GM23248 (cell line): ENCODE data around the gene GRPEL1. TPM values are rescaled to one million over a fixed set of nuclear protein-coding genes. Genes with fewer than 3 reads are reported as not detected.

Experiments used
- DNase-seq: peaks from one replicate; pipeline ENCODE4 v3.0.0-alpha.2; 2015
- H2AFZ ChIP-seq: fragments of 200-600 bp; sonication (generic); 2 replicates; pipeline ENCODE4 v1.6.1; 2016; ENCODE audit warnings: antibody characterized with exemption
- H3F3A ChIP-seq: fragments of 200-600 bp; sonication (generic); 2 replicates; pipeline ENCODE4 v1.6.1; 2016; ENCODE audit warnings: mild to moderate bottlenecking, antibody characterized with exemption, mixed run types; ENCODE audit not compliant: insufficient read depth
- H3K27ac ChIP-seq: fragments of 200-600 bp; sonication (generic); 2 replicates; pipeline ENCODE4 v1.5.1; 2016; ENCODE audit warnings: mild to moderate bottlenecking
- H3K27me3 ChIP-seq: fragments of 200-600 bp; sonication (generic); replicated peaks from 2 replicates; pipeline ENCODE4 v1.6.1; 2016; ENCODE audit warnings: mild to moderate bottlenecking; ENCODE audit not compliant: insufficient read depth
- H3K36me3 ChIP-seq: fragments of 200-600 bp; sonication (generic); 2 replicates; pipeline ENCODE4 v1.6.1; 2016; ENCODE audit warnings: low read depth, mild to moderate bottlenecking
- H3K4me1 ChIP-seq: fragments of 200-600 bp; sonication (generic); 2 replicates; pipeline ENCODE4 v1.6.1; 2016; ENCODE audit warnings: mild to moderate bottlenecking; ENCODE audit not compliant: insufficient read depth
- H3K4me2 ChIP-seq: fragments of 200-600 bp; sonication (generic); one replicate; pipeline ENCODE4 v1.6.1; 2016; ENCODE audit warnings: mild to moderate bottlenecking; ENCODE audit not compliant: unreplicated experiment
- H3K4me3 ChIP-seq: fragments of 200-600 bp; sonication (generic); 2 replicates; pipeline ENCODE4 v1.5.1; 2016; ENCODE audit warnings: mild to moderate bottlenecking
- H3K79me2 ChIP-seq: fragments of 200-600 bp; sonication (generic); 2 replicates; pipeline ENCODE4 v1.6.1; 2016; ENCODE audit warnings: mild to moderate bottlenecking; ENCODE audit not compliant: insufficient read depth
- H3K9ac ChIP-seq: fragments of 200-600 bp; sonication (generic); 2 replicates; pipeline ENCODE4 v1.6.1; 2016; ENCODE audit warnings: mild to moderate bottlenecking
- H3K9me2 ChIP-seq: fragments of 200-600 bp; sonication (generic); 2 replicates; pipeline ENCODE4 v1.6.1; 2016; ENCODE audit warnings: mixed run types, mild to moderate bottlenecking, moderate library complexity; ENCODE audit not compliant: insufficient read depth
- H3K9me3 ChIP-seq: fragments of 200-600 bp; sonication (generic); one replicate; pipeline ENCODE4 v1.6.1; 2017; ENCODE audit warnings: low read depth
- H4K20me1 ChIP-seq: fragments of 200-600 bp; sonication (generic); 2 replicates; pipeline ENCODE4 v1.6.0; 2016; ENCODE audit not compliant: insufficient read depth
- EZH2 ChIP-seq: fragments of 200-600 bp; sonication (generic); IDR thresholded peaks from 2 replicates; pipeline ENCODE4 v1.6.1; 2018; ENCODE audit warnings: antibody characterized with exemption, mild to moderate bottlenecking; ENCODE audit not compliant: insufficient read depth, poor library complexity, severe bottlenecking
- EZH2phosphoT487 ChIP-seq: fragments of 200-600 bp; sonication (generic); IDR thresholded peaks from 2 replicates; pipeline ENCODE4 v1.6.1; 2018; ENCODE audit warnings: antibody characterized with exemption, moderate library complexity, mild to moderate bottlenecking, low read depth; ENCODE audit not compliant: insufficient read depth
- WGBS, 2 experiments: methylation state at CpG; one replicate each; pipeline ENCODE4 v1.1.6; 2015 to 2017; ENCODE audit warnings: low lambda C conversion rate in 2 of 2, low coverage in 1 of 2; ENCODE audit errors: missing lambda C conversion rate in 2 of 2; 5-methylcytosine and 5-hydroxymethylcytosine counted together
- in situ Hi-C: fragments of 300-500 bp; cut with MboI; formaldehyde crosslinking; loops from 2 replicates; pipeline ENCODE4 v1.15.0; 2020
- polyA plus RNA-seq: library from polyadenylated mRNA; unstranded; fragments of >200 nt; fragmentation: Nextera tagmentation; extraction: Ambion mirVana; gene quantifications from 2 replicates; pipeline ENCODE4 v1.2.1, GENCODE V29; 2016
- total RNA-seq: library from RNA; depleted of rRNA; stranded (reverse); fragments of >200 nt; shearing (Covaris generic); gene quantifications from 2 replicates; pipeline ENCODE4 v1.2.3, GENCODE V29; 2014; rRNA removed

The GRPEL1 gene
- total and polyA plus RNA-seq, 2 experiments from 2014 or later = 41.8 to 85.5 TPM

DNA sequence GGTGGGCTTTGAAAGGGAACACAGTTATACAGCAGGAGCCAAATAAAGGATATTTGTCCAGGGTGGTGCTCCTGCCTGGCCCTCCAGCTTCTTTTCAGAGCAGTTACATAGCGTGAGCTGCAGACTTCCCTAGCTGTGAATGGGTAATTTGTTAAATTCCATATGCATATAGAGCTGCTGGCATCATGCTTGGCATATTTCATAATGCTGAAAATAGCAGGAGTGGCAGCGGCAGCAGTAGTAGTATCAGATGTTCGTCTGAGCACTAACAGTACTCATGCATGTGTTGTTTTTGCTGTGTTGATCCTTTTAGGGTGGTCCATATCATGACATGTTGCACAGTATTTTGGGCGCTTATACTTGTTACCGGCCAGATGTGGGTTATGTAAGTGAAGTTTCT lies 58.3 kb downstream of the GRPEL1 start:
- Histone ChIP-seq H3K9me3 (no peaks in the 10 kb centered on the region), H3K4me3 (no peak overlapping the region), H3K9ac (no peak overlapping the region), H3K27me3 (no peaks in the 10 kb centered on the region), H3K4me2 (no peak overlapping the region), H3K79me2 (no peaks in the 10 kb centered on the region), H4K20me1 (no peaks in the 10 kb centered on the region), H3K4me1 (no peaks in the 10 kb centered on the region), H3K36me3 (peaks cover 20% of the 10 kb centered on the region; the same call in 1 of the 2 replicates), H2AFZ (no peak overlapping the region), H3F3A (no peaks in the 10 kb centered on the region), H3K27ac (no peak overlapping the region), H3K9me2 (no peaks in the 10 kb centered on the region)
- in situ Hi-C loops = no loop called here
- DNase-seq = no peak
- 64 to 70% methylated on average over 5 of the region's 5 CpGs for WGBS, 2 experiments
- no peak for TF ChIP-seq EZH2
- TF ChIP-seq EZH2phosphoT487 = no peak

Other genes starting within 250 kb of the GRPEL1 start
- 39.1 and 48.7 TPM in 2 replicates for gene TBC1D14, start 158.2 kb downstream of the GRPEL1 start, total RNA-seq
- 20.0 and 20.4 TPM in 2 replicates for gene TBC1D14, start 158.2 kb downstream of the GRPEL1 start, polyA plus RNA-seq
- 14.8 and 15.7 TPM in 2 replicates for gene TADA2B, start 24.7 kb downstream of the GRPEL1 start, total RNA-seq
- gene TADA2B, start 24.7 kb downstream of the GRPEL1 start, polyA plus RNA-seq = 2.2 and 2.4 TPM in 2 replicates
- 1.4 and 4.3 TPM in 2 replicates for gene SORCS2, start 124.5 kb upstream of the GRPEL1 start, total RNA-seq
- 0.38 and 0.74 TPM in 2 replicates for gene SORCS2, start 124.5 kb upstream of the GRPEL1 start, polyA plus RNA-seq